HEK293 (cell line): ENCODE results near the gene REM2.

ENCODE experiments used
- CTCF ChIA-PET: fragments of 350-600 bp; formaldehyde crosslinking; extraction: SDS; loops from one replicate; lab custom pipeline; 2021; ENCODE audit warnings: antibody characterized with exemption; lab: Yijun Ruan, JAX
- POLR2A ChIA-PET: fragments of 300-600 bp; formaldehyde crosslinking; extraction: SDS; loops from one replicate; lab custom pipeline; 2020; ENCODE audit warnings: antibody characterized with exemption, inconsistent platforms; lab: Yijun Ruan, JAX
- H3K27ac ChIP-seq: fragments of 200-500 bp; sonication (Bioruptor generic); 2 replicates; pipeline ENCODE4 v1.5.1; 2014; ENCODE audit warnings: low read depth, low read length, control low read depth, inconsistent platforms; ENCODE audit errors: extremely low read depth
- H3K36me3 ChIP-seq, 2 experiments: fragments of 200-500 bp in 1 of 2; sonication (Bioruptor generic) in 1 of 2; 1 replicate in 1 of 2; 2 replicates in 1 of 2; pipeline ENCODE4 v1.5.1; 2014 to 2017; ENCODE audit warnings: inconsistent platforms in 2 of 2, low read length in 2 of 2; ENCODE audit not compliant: control insufficient read depth in 2 of 2, insufficient read depth in 1 of 2
- H3K4me1 ChIP-seq: fragments of 200-500 bp; sonication (Bioruptor generic); 2 replicates; pipeline ENCODE4 v1.5.1; 2014; ENCODE audit warnings: mild to moderate bottlenecking, low read length, inconsistent platforms; ENCODE audit not compliant: control insufficient read depth, insufficient read depth
- H3K4me3 ChIP-seq: 2 replicates; pipeline ENCODE4 v1.5.1; 2011; ENCODE audit warnings: low read depth, mild to moderate bottlenecking, control low read depth, low read length, moderate library complexity
- H3K9me3 ChIP-seq: fragments of 200-500 bp; sonication (Bioruptor generic); 2 replicates; pipeline ENCODE4 v1.5.1; 2014; ENCODE audit warnings: low read depth, low read length, inconsistent platforms; ENCODE audit not compliant: control insufficient read depth, insufficient read depth
- BCL11A ChIP-seq: fragments of 450-650 bp; formaldehyde crosslinking; IDR thresholded peaks from 2 replicates; pipeline ENCODE4 v1.5.1; 2016; ENCODE audit warnings: low read depth, missing biosample characterization, missing genetic modification characterization
- GLIS1 ChIP-seq: fragments of 450-650 bp; formaldehyde crosslinking; IDR thresholded peaks from 2 replicates; pipeline ENCODE4 v1.5.1; 2016; ENCODE audit warnings: missing biosample characterization, missing genetic modification characterization
- SALL2 ChIP-seq: fragments of 450-650 bp; formaldehyde crosslinking; IDR thresholded peaks from 2 replicates; pipeline ENCODE4 v1.5.0; 2017; ENCODE audit warnings: missing biosample characterization, mild to moderate bottlenecking, missing genetic modification characterization, borderline replicate concordance
- SCRT1 ChIP-seq: fragments of 450-650 bp; formaldehyde crosslinking; IDR thresholded peaks from 2 replicates; pipeline ENCODE4 v1.5.1; 2016; ENCODE audit warnings: missing biosample characterization, missing genetic modification characterization, borderline replicate concordance
- YY1 ChIP-seq: fragments of 450-650 bp; formaldehyde crosslinking; IDR thresholded peaks from 2 replicates; pipeline ENCODE4 v1.5.1; 2018; ENCODE audit warnings: missing biosample characterization, missing genetic modification characterization
- ZFHX2 ChIP-seq: fragments of 450-650 bp; formaldehyde crosslinking; conservative IDR thresholded peaks from 2 replicates; pipeline ENCODE4 v1.5.1; 2016; ENCODE audit warnings: missing biosample characterization, missing genetic modification characterization
- ZFP41 ChIP-seq: fragments of 450-650 bp; formaldehyde crosslinking; IDR thresholded peaks from 2 replicates; pipeline ENCODE4 v1.5.1; 2016; ENCODE audit warnings: missing biosample characterization, missing genetic modification characterization, borderline replicate concordance
- ZNF121 ChIP-seq: fragments of 450-650 bp; formaldehyde crosslinking; IDR thresholded peaks from 2 replicates; pipeline ENCODE4 v1.5.1; 2016; ENCODE audit warnings: missing biosample characterization, missing genetic modification characterization
- ZNF157 ChIP-seq: fragments of 450-650 bp; formaldehyde crosslinking; IDR thresholded peaks from 2 replicates; pipeline ENCODE4 v1.5.1; 2016; ENCODE audit warnings: missing biosample characterization, missing genetic modification characterization
- ZNF221 ChIP-seq: fragments of 450-650 bp; formaldehyde crosslinking; IDR thresholded peaks from 2 replicates; pipeline ENCODE4 v1.5.1; 2017; ENCODE audit warnings: missing biosample characterization, missing genetic modification characterization, borderline replicate concordance
- ZNF501 ChIP-seq: fragments of 450-650 bp; formaldehyde crosslinking; IDR thresholded peaks from 2 replicates; pipeline ENCODE4 v1.5.1; 2016; ENCODE audit warnings: missing biosample characterization, missing genetic modification characterization
- ZNF549 ChIP-seq: fragments of 450-650 bp; IDR thresholded peaks from 2 replicates; pipeline ENCODE4 v1.5.1; 2018; ENCODE audit warnings: missing biosample characterization, missing genetic modification characterization, mild to moderate bottlenecking, inconsistent platforms, moderate library complexity
- ZNF596 ChIP-seq: fragments of 450-650 bp; IDR thresholded peaks from 2 replicates; pipeline ENCODE4 v1.5.0; 2018; ENCODE audit warnings: missing biosample characterization, mild to moderate bottlenecking, missing genetic modification characterization, moderate library complexity
- ZNF626 ChIP-seq: fragments of 450-650 bp; sonication (Bioruptor Pico); formaldehyde crosslinking; IDR thresholded peaks from 2 replicates; pipeline ENCODE4 v1.5.1; 2018; ENCODE audit warnings: missing biosample characterization, missing genetic modification characterization, inconsistent platforms
- ZNF664 ChIP-seq: fragments of 450-650 bp; formaldehyde crosslinking; IDR thresholded peaks from 2 replicates; pipeline ENCODE4 v1.5.1; 2016; ENCODE audit warnings: missing biosample characterization, missing genetic modification characterization
- ZNF707 ChIP-seq: fragments of 450-650 bp; formaldehyde crosslinking; IDR thresholded peaks from 2 replicates; pipeline ENCODE4 v1.5.1; 2016; ENCODE audit warnings: missing biosample characterization, missing genetic modification characterization
- ZSCAN30 ChIP-seq: fragments of 450-650 bp; IDR thresholded peaks from 2 replicates; pipeline ENCODE4 v1.5.1; 2018; ENCODE audit warnings: missing biosample characterization, mild to moderate bottlenecking, missing genetic modification characterization, moderate library complexity
- TF ChIP-seq, protein P1 (sequence below): fragments of 450-650 bp; formaldehyde crosslinking; IDR thresholded peaks from 2 replicates; pipeline ENCODE4 v1.5.1; 2016; ENCODE audit warnings: missing biosample characterization, missing genetic modification characterization
- TF ChIP-seq, protein P2 (sequence below): fragments of 450-650 bp; formaldehyde crosslinking; IDR thresholded peaks from 2 replicates; pipeline ENCODE4 v1.5.1; 2016; ENCODE audit warnings: missing biosample characterization, missing genetic modification characterization

Gene REM2

DNA sequence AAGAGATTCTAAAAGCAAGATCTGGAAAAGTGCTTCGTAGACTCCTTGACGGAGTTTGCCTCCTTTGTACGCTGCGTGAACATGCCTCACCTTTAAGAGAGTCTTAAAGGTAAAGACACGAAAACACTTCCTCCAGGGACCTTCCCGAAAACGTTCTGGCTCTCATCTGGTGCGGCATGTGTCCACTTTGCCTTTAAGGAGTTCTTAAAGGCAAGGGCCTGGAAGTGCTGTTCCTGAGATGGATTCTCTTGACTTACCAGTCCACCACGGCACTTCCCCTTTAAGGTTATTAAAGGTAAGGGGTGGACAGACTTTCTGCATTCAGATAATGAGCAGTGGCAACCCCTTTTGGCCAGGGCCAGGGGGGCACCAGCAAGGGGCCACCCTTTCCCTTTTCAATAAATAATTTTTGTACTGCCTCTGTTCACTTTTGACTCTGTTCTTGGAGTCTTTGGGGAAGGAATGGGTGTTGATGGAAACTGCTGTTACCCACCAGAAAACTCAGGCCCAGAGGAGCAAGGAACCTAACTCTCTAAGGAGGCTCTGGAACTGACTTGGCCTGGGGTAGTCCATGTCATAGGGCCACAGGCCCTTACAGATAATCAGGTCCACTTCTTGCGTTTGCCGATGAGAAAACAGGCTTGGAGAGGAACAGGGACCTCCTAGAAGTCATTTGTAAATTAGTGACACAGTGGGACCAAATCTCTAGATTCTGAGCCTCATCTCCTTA lies 4.4 kb downstream of the REM2 start (continued):
- TF ChIP-seq, protein P1, sequence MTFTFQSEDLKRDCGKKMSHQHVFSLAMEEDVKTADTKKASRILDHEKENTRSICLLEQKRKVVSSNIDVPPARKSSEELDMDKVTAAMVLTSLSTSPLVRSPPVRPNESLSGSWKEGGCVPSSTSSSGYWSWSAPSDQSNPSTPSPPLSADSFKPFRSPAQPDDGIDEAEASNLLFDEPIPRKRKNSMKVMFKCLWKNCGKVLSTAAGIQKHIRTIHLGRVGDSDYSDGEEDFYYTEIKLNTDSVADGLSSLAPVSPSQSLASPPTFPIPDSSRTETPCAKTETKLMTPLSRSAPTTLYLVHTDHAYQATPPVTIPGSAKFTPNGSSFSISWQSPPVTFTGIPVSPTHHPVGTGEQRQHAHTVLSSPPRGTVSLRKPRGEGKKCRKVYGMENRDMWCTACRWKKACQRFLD (tag by site-specific recombination): no peak
- TF ChIP-seq SCRT1 (tag by site-specific recombination) (no peak), SALL2 (no peak), ZNF596 (no peak), BCL11A (tag by site-specific recombination) (no peak), ZNF664 (tag by site-specific recombination) (no peak), ZNF221 (tag by site-specific recombination) (no peak), ZNF549 (tag by site-specific recombination) (no peak), ZNF707 (tag by site-specific recombination) (no peak), ZFHX2 (tag by site-specific recombination) (no peak), ZFP41 (tag by site-specific recombination) (no peak), YY1 (tag by site-specific recombination) (no peak), ZNF157 (tag by site-specific recombination) (no peak), ZSCAN30 (no peak)
- TF ChIP-seq, protein P2, sequence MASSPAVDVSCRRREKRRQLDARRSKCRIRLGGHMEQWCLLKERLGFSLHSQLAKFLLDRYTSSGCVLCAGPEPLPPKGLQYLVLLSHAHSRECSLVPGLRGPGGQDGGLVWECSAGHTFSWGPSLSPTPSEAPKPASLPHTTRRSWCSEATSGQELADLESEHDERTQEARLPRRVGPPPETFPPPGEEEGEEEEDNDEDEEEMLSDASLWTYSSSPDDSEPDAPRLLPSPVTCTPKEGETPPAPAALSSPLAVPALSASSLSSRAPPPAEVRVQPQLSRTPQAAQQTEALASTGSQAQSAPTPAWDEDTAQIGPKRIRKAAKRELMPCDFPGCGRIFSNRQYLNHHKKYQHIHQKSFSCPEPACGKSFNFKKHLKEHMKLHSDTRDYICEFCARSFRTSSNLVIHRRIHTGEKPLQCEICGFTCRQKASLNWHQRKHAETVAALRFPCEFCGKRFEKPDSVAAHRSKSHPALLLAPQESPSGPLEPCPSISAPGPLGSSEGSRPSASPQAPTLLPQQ: peak; percentile 97
- TF ChIP-seq, all 188 proteins: peak for 10

DNA sequence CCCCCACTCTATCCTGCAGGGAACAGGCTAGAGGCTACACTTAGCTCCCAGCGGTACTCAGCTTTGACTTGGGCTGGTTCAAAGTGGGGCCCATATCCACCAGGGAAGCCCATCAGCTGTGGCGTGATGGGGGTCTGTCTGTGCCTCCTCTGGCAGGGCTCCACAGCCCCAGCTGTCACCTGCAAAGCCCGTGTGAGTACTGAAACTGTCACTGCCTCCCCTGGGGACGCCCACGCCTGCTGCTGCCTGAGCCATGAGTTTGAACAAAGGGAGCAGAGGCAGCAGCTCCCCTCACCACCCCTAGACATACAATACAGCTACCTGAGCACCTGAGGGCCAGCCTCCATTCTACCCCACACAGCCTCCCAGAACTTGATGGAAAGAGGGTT lies 5.0 kb downstream of the REM2 start:
- POLR2A ChIA-PET: interaction anchor here (1.4 kb wide), 1 partner anchor 9 kb away, joined by 4 read pairs; no protein-coding TSS in a partner anchor
- peak; percentile 44; the same call in 1 of the 2 replicates for TF ChIP-seq ZFHX2 (tag by site-specific recombination)
- TF ChIP-seq GLIS1: peak; percentile 32
- no peak for TF ChIP-seq ZNF501 (tag by site-specific recombination)
- peak overlapping the region; percentile 78 for H3K27ac ChIP-seq
- H3K36me3 ChIP-seq: no peaks in the 10 kb centered on the region
- peak overlapping the region; percentile 55 for H3K4me3 ChIP-seq
- CTCF ChIA-PET: interaction anchor here (1.0 to 7.8 kb wide), 3 partner anchors 12 to 65 kb away, joined by 3 to 43 read pairs (median 26); no protein-coding TSS in a partner anchor
- H3K4me1 ChIP-seq: peaks cover 6% of the 10 kb centered on the region
- no peaks in the 10 kb centered on the region for H3K9me3 ChIP-seq

DNA sequence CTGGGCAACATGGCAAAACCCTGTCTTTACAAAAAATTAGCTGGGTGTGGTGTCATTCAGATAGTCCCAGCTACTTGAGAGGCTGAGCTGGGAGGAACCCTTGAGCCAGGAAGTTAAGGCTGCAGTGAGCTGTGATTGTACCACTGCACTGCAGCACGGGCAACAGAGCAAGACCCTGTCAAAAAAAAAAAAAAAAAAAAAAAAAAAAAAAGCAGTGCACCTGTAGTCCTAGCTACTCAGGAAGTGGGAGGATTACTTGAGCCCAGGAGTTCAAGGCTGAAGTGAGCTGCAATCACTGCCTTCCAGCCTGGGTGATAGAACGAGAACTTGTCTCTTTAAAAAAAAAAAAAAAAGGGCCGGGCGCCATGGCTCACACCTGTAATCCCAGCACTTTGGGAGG lies 5.6 kb downstream of the REM2 start:
- H3K4me1 ChIP-seq: peaks cover under 1% of the 10 kb centered on the region; the same call in 1 of the 2 replicates
- H3K36me3 ChIP-seq: no peaks in the 10 kb centered on the region
- H3K4me3 ChIP-seq: no peak overlapping the region
- ChIA-PET POLR2A (interaction anchor here (0.6 to 1.4 kb wide), 3 partner anchors 8 to 18 kb away, joined by 3 to 4 read pairs (median 3); partner anchors contain the start of gene LRP10), CTCF (interaction anchor here (0.6 to 7.8 kb wide), 5 partner anchors 11 to 334 kb away, joined by 3 to 43 read pairs (median 3); no protein-coding TSS in a partner anchor)
- H3K9me3 ChIP-seq: no peaks in the 10 kb centered on the region
- H3K27ac ChIP-seq: no peak overlapping the region
- TF ChIP-seq ZNF626 (tag by site-specific recombination): no peak
- 0 out of 2 replicates have a peak, but pooled peaks have one; percentile 16 for TF ChIP-seq ZNF121 (tag by site-specific recombination)
- no peak for TF ChIP-seq ZFHX2 (tag by site-specific recombination)
